Neural crest cell (in vitro differentiated cells): Measurements from ENCODE around the gene NR3C1. TPM values are rescaled to one million over a fixed set of nuclear protein-coding genes. Genes with fewer than 3 reads are reported as not detected.

ENCODE experiments used
- DNase-seq: peaks from one replicate; pipeline ENCODE4 v3.0.0; 2021; ENCODE audit warnings: low read depth, mixed read lengths, low spot score
- H3K27ac Mint-ChIP-seq: one replicate; pipeline ENCODE4 v1.8.0; 2021; ENCODE audit warnings: mild to moderate bottlenecking, mixed read lengths; ENCODE audit not compliant: unreplicated experiment
- H3K27me3 Mint-ChIP-seq: 2 replicates; pipeline ENCODE4 v1.8.0; 2021; ENCODE audit warnings: low read depth, mild to moderate bottlenecking, mixed read lengths
- H3K36me3 Mint-ChIP-seq: 2 replicates; pipeline ENCODE4 v1.8.0; 2021; ENCODE audit warnings: low read depth, mild to moderate bottlenecking, mixed read lengths
- H3K4me1 Mint-ChIP-seq: 2 replicates; pipeline ENCODE4 v1.8.0; 2021; ENCODE audit warnings: mixed read lengths
- H3K4me3 Mint-ChIP-seq: one replicate; pipeline ENCODE4 v1.8.0; 2021; ENCODE audit warnings: mild to moderate bottlenecking, mixed read lengths
- H3K9me3 Mint-ChIP-seq: 2 replicates; pipeline ENCODE4 v1.8.0; 2021; ENCODE audit warnings: mixed read lengths
- CTCF ChIP-seq: fragments of 200-600 bp; sonication (generic); conservative IDR thresholded peaks from 2 replicates; pipeline ENCODE4 v1.5.0; 2021; ENCODE audit warnings: antibody characterized with exemption, mild to moderate bottlenecking
- total RNA-seq: library from RNA; stranded (reverse); gene quantifications from 2 replicates; pipeline ENCODE4 v1.2.1, GENCODE V29; 2021

NR3C1 gene
- total RNA-seq, 1 donor from 2014 or later: 1.8 TPM

DNA sequence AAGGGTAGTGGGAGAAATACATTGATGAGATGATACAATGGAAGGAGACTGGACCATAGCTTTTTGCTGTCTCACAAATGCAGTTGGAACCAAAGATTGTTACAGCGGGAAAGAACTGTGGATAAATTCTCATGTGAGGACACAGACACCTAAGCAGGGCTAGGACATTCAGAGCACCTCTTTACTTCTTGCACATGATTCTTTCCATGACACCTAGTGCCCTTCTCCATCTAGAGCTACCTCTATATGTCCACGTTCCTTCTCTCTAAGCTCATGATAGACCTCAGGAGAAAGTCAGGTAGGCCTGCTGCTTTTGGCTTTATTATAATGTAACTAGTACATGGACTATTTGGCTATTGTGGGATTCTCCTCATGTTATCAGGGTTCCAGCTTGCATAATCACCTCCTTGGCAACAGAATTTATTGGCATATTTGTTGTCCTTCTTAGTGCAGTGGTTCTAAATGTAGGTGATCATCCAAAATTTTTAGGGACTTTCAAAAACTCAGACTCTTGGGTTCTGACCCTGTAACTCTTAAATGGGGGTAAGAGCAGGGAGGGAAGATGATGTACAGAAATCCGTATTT, 27.2 kb downstream of the NR3C1 start:
- Mint-ChIP-seq H3K9me3 (no peaks in the 10 kb centered on the region), H3K27me3 (no peaks in the 10 kb centered on the region), H3K36me3 (no peaks in the 10 kb centered on the region), H3K27ac (no peak overlapping the region), H3K4me1 (no peaks in the 10 kb centered on the region), H3K4me3 (no peak overlapping the region)
- no peak for DNase-seq
- no peak for TF ChIP-seq CTCF

DNA sequence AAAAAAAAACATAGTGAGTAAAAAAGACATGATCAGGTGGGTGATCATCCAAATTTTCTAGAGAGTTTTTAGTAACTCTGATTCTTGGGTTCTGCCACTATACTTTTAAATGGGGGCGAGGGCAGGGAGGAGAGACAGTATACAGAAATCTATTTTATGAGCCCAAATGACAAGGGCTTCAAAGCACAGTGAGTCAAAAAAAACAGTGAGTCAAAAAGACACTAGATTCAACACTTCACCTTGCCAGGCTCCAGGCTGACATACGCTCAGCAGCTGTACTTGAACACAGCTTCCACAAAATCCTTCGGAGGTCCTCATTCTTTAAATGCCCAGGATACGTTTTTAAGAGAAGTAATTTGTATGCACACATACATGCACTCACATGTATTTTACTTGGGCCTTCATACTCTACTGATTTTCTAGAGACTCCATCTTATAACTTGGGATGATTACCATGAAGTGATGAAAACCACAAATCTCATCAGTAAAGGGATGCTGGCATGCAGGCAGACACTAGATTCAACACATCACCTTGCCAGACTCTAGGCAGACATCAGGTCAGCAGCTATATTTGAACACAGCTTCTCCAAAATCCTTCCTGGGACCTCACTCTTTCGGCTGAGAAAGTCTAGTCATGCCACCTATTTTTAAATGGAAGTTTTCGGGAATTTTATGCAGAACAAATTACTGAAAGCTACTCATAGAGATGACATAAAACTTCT, 28.8 kb downstream of the NR3C1 start:
- Mint-ChIP-seq H3K9me3 (no peaks in the 10 kb centered on the region), H3K4me1 (no peaks in the 10 kb centered on the region), H3K36me3 (no peaks in the 10 kb centered on the region), H3K27me3 (no peaks in the 10 kb centered on the region), H3K27ac (no peak overlapping the region), H3K4me3 (no peak overlapping the region)
- TF ChIP-seq CTCF: no peak
- DNase-seq: no peak

DNA sequence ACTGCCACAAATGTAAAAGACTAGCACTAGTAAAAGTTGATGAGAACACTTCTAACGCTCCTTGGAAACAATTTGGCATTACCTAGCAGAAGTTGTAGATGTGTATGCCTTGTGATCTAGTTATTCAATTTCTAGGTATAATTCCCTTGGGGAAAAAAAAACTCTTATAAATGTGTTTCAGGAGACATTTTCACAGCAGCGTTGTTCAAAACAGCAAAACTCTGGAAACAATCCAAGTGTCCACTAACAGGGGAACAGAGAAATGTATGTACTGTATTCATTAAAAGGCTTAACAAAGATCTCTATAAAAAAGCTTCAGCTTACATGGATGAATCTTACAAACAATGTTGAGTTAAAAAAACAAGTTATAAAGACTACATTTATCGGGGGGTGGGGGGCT, 30.4 kb downstream of the NR3C1 start:
- peaks cover 6% of the 10 kb centered on the region for H3K9me3 Mint-ChIP-seq
- H3K4me3 Mint-ChIP-seq: no peak overlapping the region
- no peaks in the 10 kb centered on the region for H3K27me3 Mint-ChIP-seq
- no peaks in the 10 kb centered on the region for H3K36me3 Mint-ChIP-seq
- no peak for DNase-seq
- no peak overlapping the region for H3K27ac Mint-ChIP-seq
- TF ChIP-seq CTCF: no peak
- no peaks in the 10 kb centered on the region for H3K4me1 Mint-ChIP-seq

DNA sequence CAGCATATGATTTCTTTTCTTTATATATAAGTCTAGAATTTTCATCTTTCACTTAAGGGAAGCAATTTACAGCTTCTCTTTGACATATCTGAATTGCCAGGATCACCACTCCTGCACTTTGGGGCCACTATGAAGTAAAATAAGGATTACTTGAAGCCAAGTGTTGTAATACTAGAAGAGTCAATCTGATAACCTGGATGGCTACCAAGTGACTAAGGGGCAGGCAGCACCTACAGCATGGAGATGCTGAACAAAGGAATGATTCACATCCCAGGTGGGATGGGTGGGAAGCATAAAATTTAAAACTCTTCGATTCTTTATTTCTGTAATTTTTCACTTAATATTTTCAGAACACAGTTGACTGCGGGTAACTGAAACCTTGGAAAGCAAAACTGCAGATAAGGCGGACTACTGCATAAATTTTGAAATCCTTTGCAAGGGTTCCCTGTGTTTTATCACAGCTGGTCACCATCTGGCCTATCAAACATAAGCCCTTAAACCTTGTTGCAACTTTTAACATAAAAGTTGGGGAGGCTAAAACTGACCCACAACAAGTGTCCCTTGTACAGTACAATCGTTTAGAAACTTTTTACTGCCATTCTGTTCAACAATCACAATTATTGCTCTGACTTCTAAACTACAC, 31.2 kb downstream of the NR3C1 start:
- Mint-ChIP-seq H3K4me3 (no peak overlapping the region), H3K27me3 (no peaks in the 10 kb centered on the region), H3K36me3 (no peaks in the 10 kb centered on the region), H3K9me3 (peaks cover 6% of the 10 kb centered on the region), H3K4me1 (no peaks in the 10 kb centered on the region), H3K27ac (no peak overlapping the region)
- DNase-seq: no peak
- no peak for TF ChIP-seq CTCF

- Mint-ChIP-seq H3K27ac (no peak overlapping the region), H3K27me3 (no peaks in the 10 kb centered on the region), H3K4me1 (no peaks in the 10 kb centered on the region), H3K36me3 (no peaks in the 10 kb centered on the region), H3K4me3 (no peak overlapping the region), H3K9me3 (peaks cover 6% of the 10 kb centered on the region)
- TF ChIP-seq CTCF: no peak
- no peak for DNase-seq
Measured at GRCh38 chr5:143370440-143370839, 33.0 kb downstream of the NR3C1 start.
